Measurements from ENCODE around the gene BPIFB4.

Gene BPIFB4

GRCh38 chr20:33059741-33060390 is 19.6 kb upstream of the BPIFB4 start:
- no peak for TF ChIP-seq CTCF (IDR thresholded peaks at IDR 0.05; ENCODE audit: low read depth, low read length)
- DNase-seq (ENCODE audit: low read depth in 2 of 2), result no peak
- H3K4me3 ChIP-seq (replicated peaks in 1 of 2; ENCODE audit: low read depth in 2 of 2, low read length in 2 of 2), result no peak overlapping the region

- no peak for DNase-seq (ENCODE audit: low read depth in 2 of 2)
- no peak for TF ChIP-seq CTCF (IDR thresholded peaks at IDR 0.05; ENCODE audit: low read depth, low read length)
- H3K4me3 ChIP-seq (replicated peaks in 1 of 2; ENCODE audit: low read depth in 2 of 2, low read length in 2 of 2), result no peak overlapping the region
Observed at GRCh38 chr20:33061658-33062028, 17.8 kb upstream of the BPIFB4 start.

GRCh38 chr20:33062105-33062824 is 17.2 kb upstream of the BPIFB4 start:
- TF ChIP-seq CTCF (IDR thresholded peaks at IDR 0.05; ENCODE audit: low read depth, low read length), result no peak
- peak in 1 of 2 donors; percentile 3 for DNase-seq (ENCODE audit: low read depth in 2 of 2)
- no peak overlapping the region for H3K4me3 ChIP-seq (replicated peaks in 1 of 2; ENCODE audit: low read depth in 2 of 2, low read length in 2 of 2)

- no peak overlapping the region for H3K4me3 ChIP-seq (replicated peaks in 1 of 2; ENCODE audit: low read depth in 2 of 2, low read length in 2 of 2)
- DNase-seq (ENCODE audit: low read depth in 2 of 2), result no peak
- TF ChIP-seq CTCF (IDR thresholded peaks at IDR 0.05; ENCODE audit: low read depth, low read length), result no peak
Observed at GRCh38 chr20:33062825-33063149, 16.7 kb upstream of the BPIFB4 start.

GRCh38 chr20:33063271-33063670 is 16.2 kb upstream of the BPIFB4 start:
- TF ChIP-seq CTCF (IDR thresholded peaks at IDR 0.05; ENCODE audit: low read depth, low read length), result no peak
- DNase-seq (ENCODE audit: low read depth in 2 of 2), result no peak
- H3K4me3 ChIP-seq (replicated peaks in 1 of 2; ENCODE audit: low read depth in 2 of 2, low read length in 2 of 2), result no peak overlapping the region

- no peak overlapping the region for H3K4me3 ChIP-seq (replicated peaks in 1 of 2; ENCODE audit: low read depth in 2 of 2, low read length in 2 of 2)
- TF ChIP-seq CTCF (IDR thresholded peaks at IDR 0.05; ENCODE audit: low read depth, low read length), result no peak
- DNase-seq (ENCODE audit: low read depth in 2 of 2), result no peak
Observed at GRCh38 chr20:33064572-33065287, 14.7 kb upstream of the BPIFB4 start.

Data from cardiac fibroblast (primary cell).